ENCODE measurements around the gene SLC34A3. TPM values are rescaled to one million over a fixed set of nuclear protein-coding genes. Genes with fewer than 3 reads are reported as not detected.

The SLC34A3 gene
- total and polyA plus RNA-seq, 2 of the 8 experiments (the other 6 are each of a cell fraction or from before 2014, with no cell fraction given): 0.08 TPM; not detected in 1

- Histone ChIP-seq H3K18ac (ENCODE audit: extremely low read depth, low read length) (no peak overlapping the region), H4K8ac (ENCODE audit: extremely low read depth, insufficient read depth, low read length) (peak overlapping the region; percentile 58), H2AFZ (ENCODE audit: low read length) (no peak overlapping the region), H2BK12ac (ENCODE audit: low read depth, low read length) (no peak overlapping the region), H2BK120ac (replicated peaks; ENCODE audit: low read depth, low read length) (no peak overlapping the region), H3K36me3 (ENCODE audit: control insufficient read depth in 2 of 4, insufficient read depth in 4 of 4, low read length in 3 of 4) (peaks cover 3 to 17% (median 12%) of the 10 kb centered on the region in 4 experiments; a peak in 6 of 8 replicates), H3K4me3 (ENCODE audit: extremely low read depth in 1 of 4, insufficient read depth in 2 of 4, low read depth in 3 of 4, low read length in 4 of 4) (peak overlapping the region; percentile 52 to 100 (median 82)), H3K4me1 (replicated peaks in 1 of 4; ENCODE audit: control insufficient read depth in 3 of 4, insufficient read depth in 4 of 4, low read length in 3 of 4) (peaks cover 0 to 21% (median 16%) of the 10 kb centered on the region in 4 experiments; a peak in 5 of 7 replicates), H3K27me3 (replicated peaks in 1 of 4; ENCODE audit: control insufficient read depth in 3 of 4, extremely low read depth in 1 of 4, insufficient read depth in 3 of 4, low read length in 3 of 4) (peaks cover 0 to 7% (median 0%) of the 10 kb centered on the region in 4 experiments; a peak in 2 of 7 replicates), H3K56ac (replicated peaks; ENCODE audit: insufficient read length, low read depth, low read length) (no peak overlapping the region), H3K9ac (replicated peaks in 1 of 4; ENCODE audit: extremely low read depth in 1 of 4, low read depth in 3 of 4, low read length in 3 of 4) (peak overlapping the region; percentile 0 to 75 (median 62)), H2BK5ac (ENCODE audit: low read depth, low read length) (no peak overlapping the region), H3K9me3 (ENCODE audit: insufficient read depth in 2 of 2, low read depth in 1 of 2, low read length in 1 of 2) (no peaks in the 10 kb centered on the region), H3K4me2 (ENCODE audit: insufficient read depth in 1 of 2, low read depth in 2 of 2, low read length in 2 of 2) (peak overlapping the region; percentile 80 to 92), H2BK15ac (ENCODE audit: low read length) (no peak overlapping the region), H3K23ac (ENCODE audit: insufficient read length) (no peak overlapping the region), H2BK20ac (ENCODE audit: low read length) (no peak overlapping the region), H2AK5ac (ENCODE audit: low read depth, low read length) (no peak overlapping the region), H4K20me1 (replicated peaks in 1 of 2; ENCODE audit: control insufficient read depth in 1 of 2, insufficient read depth in 2 of 2, low read length in 2 of 2) (peaks cover 0 to 4% of the 10 kb centered on the region in 2 experiments), H3K23me2 (ENCODE audit: low read depth, low read length) (peaks cover 14% of the 10 kb centered on the region; the same call in 1 of the 2 replicates), H3K14ac (ENCODE audit: insufficient read length) (no peak overlapping the region), H3K27ac (ENCODE audit: low read depth, low read length) (peak overlapping the region; percentile 83; the same call in 1 of the 2 replicates), H3K4ac (replicated peaks; ENCODE audit: insufficient read length, low read depth, low read length) (no peak overlapping the region), H3K79me1 (ENCODE audit: low read depth, low read length) (peaks cover 9% of the 10 kb centered on the region), H3K79me2 (ENCODE audit: control insufficient read depth in 1 of 2, insufficient read depth in 2 of 2, low read length in 2 of 2) (peaks cover 0 to 13% of the 10 kb centered on the region in 2 experiments; a peak in 2 of 4 replicates), H4K91ac (replicated peaks; ENCODE audit: insufficient read length, low read length) (no peak overlapping the region), H4K5ac (ENCODE audit: insufficient read length, low read depth, low read length) (no peak overlapping the region)
- CTCF ChIA-PET (ENCODE audit: partially characterized antibody): interaction anchor here (0.6 to 4.7 kb wide), 18 partner anchors 8 to 229 kb away, joined by 3 to 28 read pairs (median 4); partner anchors contain the start of genes ABCA2, RNF224 and TOR4A
- FAIRE-seq (no peak), DNase-seq (ENCODE audit: low read depth in 1 of 2, low spot score in 2 of 2) (no peak)
- WGBS, 2 experiments (ENCODE audit: extremely low coverage in 1 of 2, insufficient coverage in 1 of 2, insufficient read length in 1 of 2, insufficient replicate concordance in 2 of 2, low coverage in 1 of 2, low lambda C conversion rate in 2 of 2, missing lambda C conversion rate in 1 of 2): 11% methylated on average over 33 of the region's 51 CpGs; no CpG with 5 or more reads in 1 of the 2 experiments
- POLR2A ChIA-PET (ENCODE audit: partially characterized antibody): interaction anchor here (1.3 to 69.9 kb wide), 5 partner anchors 1 to 47 kb away, joined by 3 to 1462 read pairs (median 5); partner anchors contain the start of genes CYSRT1, NDOR1, NELFB and RNF208
- TF ChIP-seq SAP30 (IDR thresholded peaks at IDR 0.05; ENCODE audit: insufficient read depth, insufficient replicate concordance, low read length) (peak; percentile 43), ATF3 (IDR thresholded peaks at IDR 0.05; ENCODE audit: insufficient read depth, low read depth, low read length) (no peak), KDM5A (IDR thresholded peaks at IDR 0.05; ENCODE audit: low read length) (peak; percentile 48), SP4 (IDR thresholded peaks at IDR 0.05; ENCODE audit: low read length) (no peak), MAX (IDR thresholded peaks at IDR 0.05) (no peak), POU5F1 (IDR thresholded peaks at IDR 0.05; ENCODE audit: low read depth, low read length) (no peak), KDM4A (IDR thresholded peaks at IDR 0.05; ENCODE audit: low read depth, low read length, severe bottlenecking) (peak; percentile 84), CBX5 (IDR thresholded peaks at IDR 0.05; ENCODE audit: low read depth, low read length) (no peak), YY1 (IDR thresholded peaks at IDR 0.05; ENCODE audit: low read depth, low read length) (0 out of 2 replicates have a peak, but pooled peaks have one; percentile 66)
These were observed 24.9 kb downstream of the SLC34A3 start for GRCh38 chr9:137255448-137256114.

Data from H1 (cell line).